HEK293 (cell line): ENCODE results near the gene NPDC1.

Source experiments
- EGR2 ChIP-seq: fragments of 450-650 bp; formaldehyde crosslinking; IDR thresholded peaks from 2 replicates; pipeline ENCODE4 v1.5.1; 2016; ENCODE audit warnings: low read depth, missing biosample characterization, missing genetic modification characterization
- HOXD13 ChIP-seq: sonication (generic); formaldehyde crosslinking; IDR thresholded peaks from 2 replicates; pipeline ENCODE4 v1.8.0; 2022; ENCODE audit warnings: missing genetic modification reagents, borderline replicate concordance
- KLF1 ChIP-seq: fragments of 450-650 bp; formaldehyde crosslinking; IDR thresholded peaks from 2 replicates; pipeline ENCODE4 v1.5.1; 2016; ENCODE audit warnings: missing biosample characterization, missing genetic modification characterization
- MEIS1 ChIP-seq: sonication (generic); formaldehyde crosslinking; IDR thresholded peaks from 2 replicates; pipeline ENCODE4 v1.8.1; 2022; ENCODE audit warnings: missing genetic modification reagents, mild to moderate bottlenecking, borderline replicate concordance
- PRDM1 ChIP-seq: fragments of 450-650 bp; formaldehyde crosslinking; IDR thresholded peaks from 2 replicates; pipeline ENCODE4; 2016; ENCODE audit warnings: missing biosample characterization, missing genetic modification characterization
- PRDM6 ChIP-seq: fragments of 450-650 bp; formaldehyde crosslinking; IDR thresholded peaks from 2 replicates; pipeline ENCODE4 v1.5.1; 2017; ENCODE audit warnings: missing biosample characterization, missing genetic modification characterization
- SCRT1 ChIP-seq: fragments of 450-650 bp; formaldehyde crosslinking; IDR thresholded peaks from 2 replicates; pipeline ENCODE4 v1.5.1; 2016; ENCODE audit warnings: missing biosample characterization, missing genetic modification characterization, borderline replicate concordance
- SCRT2 ChIP-seq: fragments of 450-650 bp; formaldehyde crosslinking; IDR thresholded peaks from 2 replicates; pipeline ENCODE4 v1.5.1; 2016; ENCODE audit warnings: missing biosample characterization, missing genetic modification characterization
- SP3 ChIP-seq: fragments of 450-650 bp; formaldehyde crosslinking; IDR thresholded peaks from 2 replicates; pipeline ENCODE4 v1.5.1; 2016; ENCODE audit warnings: missing biosample characterization, missing genetic modification characterization
- SP7 ChIP-seq: fragments of 450-650 bp; formaldehyde crosslinking; IDR thresholded peaks from 2 replicates; pipeline ENCODE4 v1.5.1; 2016; ENCODE audit warnings: missing biosample characterization, missing genetic modification characterization
- ZBTB49 ChIP-seq: fragments of 450-650 bp; formaldehyde crosslinking; IDR thresholded peaks from 2 replicates; pipeline ENCODE4 v1.5.1; 2016; ENCODE audit warnings: missing biosample characterization, missing genetic modification characterization, low read depth
- ZBTB8A ChIP-seq: fragments of 450-650 bp; formaldehyde crosslinking; IDR thresholded peaks from 2 replicates; pipeline ENCODE4 v1.5.1; 2016; ENCODE audit warnings: missing biosample characterization, missing genetic modification characterization
- ZEB2 ChIP-seq: fragments of 450-650 bp; formaldehyde crosslinking; IDR thresholded peaks from 2 replicates; pipeline ENCODE4 v1.5.1; 2016; ENCODE audit warnings: missing biosample characterization, missing genetic modification characterization
- ZFP41 ChIP-seq: fragments of 450-650 bp; formaldehyde crosslinking; IDR thresholded peaks from 2 replicates; pipeline ENCODE4 v1.5.1; 2016; ENCODE audit warnings: missing biosample characterization, missing genetic modification characterization, borderline replicate concordance
- ZNF138 ChIP-seq: fragments of 450-650 bp; formaldehyde crosslinking; IDR thresholded peaks from 2 replicates; pipeline ENCODE4 v1.5.1; 2016; ENCODE audit warnings: missing biosample characterization, missing genetic modification characterization, borderline replicate concordance
- ZNF155 ChIP-seq: fragments of 450-650 bp; formaldehyde crosslinking; IDR thresholded peaks from 2 replicates; pipeline ENCODE4 v1.5.1; 2016; ENCODE audit warnings: missing biosample characterization, missing genetic modification characterization
- ZNF157 ChIP-seq: fragments of 450-650 bp; formaldehyde crosslinking; IDR thresholded peaks from 2 replicates; pipeline ENCODE4 v1.5.1; 2016; ENCODE audit warnings: missing biosample characterization, missing genetic modification characterization
- ZNF16 ChIP-seq: fragments of 450-650 bp; formaldehyde crosslinking; IDR thresholded peaks from 2 replicates; pipeline ENCODE4 v1.5.1; 2016; ENCODE audit warnings: low read depth, missing biosample characterization, missing genetic modification characterization
- ZNF302 ChIP-seq: fragments of 450-650 bp; formaldehyde crosslinking; IDR thresholded peaks from 2 replicates; pipeline ENCODE4 v1.5.1; 2016; ENCODE audit warnings: missing biosample characterization, missing genetic modification characterization, low read depth
- ZNF324 ChIP-seq: fragments of 450-650 bp; formaldehyde crosslinking; IDR thresholded peaks from 2 replicates; pipeline ENCODE4 v1.5.1; 2016; ENCODE audit warnings: missing biosample characterization, missing genetic modification characterization
- ZNF529 ChIP-seq: fragments of 450-650 bp; formaldehyde crosslinking; IDR thresholded peaks from 2 replicates; pipeline ENCODE4 v1.5.1; 2017; ENCODE audit warnings: missing genetic modification characterization, missing biosample characterization; ENCODE audit not compliant: insufficient replicate concordance
- ZNF561 ChIP-seq: fragments of 450-650 bp; IDR thresholded peaks from 2 replicates; pipeline ENCODE4 v1.5.1; 2018; ENCODE audit warnings: missing biosample characterization, missing genetic modification characterization, borderline replicate concordance
- ZNF654 ChIP-seq: fragments of 450-650 bp; formaldehyde crosslinking; IDR thresholded peaks from 2 replicates; pipeline ENCODE4 v1.5.1; 2016; ENCODE audit warnings: low read depth, missing biosample characterization, missing genetic modification characterization
- ZNF670 ChIP-seq: fragments of 450-650 bp; formaldehyde crosslinking; IDR thresholded peaks from 2 replicates; pipeline ENCODE4 v1.5.1; 2016; ENCODE audit warnings: missing biosample characterization, missing genetic modification characterization, low read depth
- ZSCAN16 ChIP-seq: fragments of 450-650 bp; formaldehyde crosslinking; IDR thresholded peaks from 2 replicates; pipeline ENCODE4 v1.5.1; 2016; ENCODE audit warnings: missing biosample characterization, missing genetic modification characterization
- ZSCAN30 ChIP-seq: fragments of 450-650 bp; IDR thresholded peaks from 2 replicates; pipeline ENCODE4 v1.5.1; 2018; ENCODE audit warnings: missing biosample characterization, mild to moderate bottlenecking, missing genetic modification characterization, moderate library complexity
- TF ChIP-seq, protein P1 (sequence below): fragments of 450-650 bp; formaldehyde crosslinking; IDR thresholded peaks from 2 replicates; pipeline ENCODE4 v1.5.1; 2016; ENCODE audit warnings: missing biosample characterization, missing genetic modification characterization
- TF ChIP-seq, protein P2 (sequence below): fragments of 450-650 bp; IDR thresholded peaks from 2 replicates; pipeline ENCODE4 v1.5.1; 2018; ENCODE audit warnings: missing biosample characterization, mild to moderate bottlenecking, missing genetic modification characterization
- TF ChIP-seq, protein P3 (sequence below): fragments of 450-650 bp; formaldehyde crosslinking; IDR thresholded peaks from 2 replicates; pipeline ENCODE4 v1.5.1; 2016; ENCODE audit warnings: missing biosample characterization, missing genetic modification characterization
- TF ChIP-seq, protein P4 (sequence below): fragments of 450-650 bp; formaldehyde crosslinking; IDR thresholded peaks from 2 replicates; pipeline ENCODE4 v1.5.1; 2016; ENCODE audit warnings: missing biosample characterization, missing genetic modification characterization

The NPDC1 gene

GRCh38 chr9:137046088-137046787 lies at the start of gene NPDC1 (continued):
- TF ChIP-seq ZNF155 (no peak), ZNF529 (tag by site-specific recombination) (no peak), SP7 (tag by site-specific recombination) (peak; percentile 74), ZBTB8A (peak; percentile 70), EGR2 (peak; percentile 91), PRDM6 (tag by site-specific recombination) (no peak), ZNF138 (no peak), SCRT2 (tag by site-specific recombination) (peak; percentile 17; the same call in 1 of the 2 replicates), ZNF302 (tag by site-specific recombination) (no peak), SCRT1 (tag by site-specific recombination) (no peak), PRDM1 (no peak), ZNF324 (no peak), ZNF16 (no peak), ZNF157 (no peak), MEIS1 (no peak), HOXD13 (no peak), ZNF561 (tag by site-specific recombination) (0 out of 2 replicates have a peak, but pooled peaks have one; percentile 26), ZEB2 (tag by site-specific recombination) (peak; percentile 97), SP3 (tag by site-specific recombination) (peak; percentile 74), ZSCAN30 (tag by site-specific recombination) (no peak; the same call in 1 of the 2 replicates), ZFP41 (tag by site-specific recombination) (no peak), ZNF670 (tag by site-specific recombination) (no peak), KLF1 (tag by site-specific recombination) (peak; percentile 67), ZBTB49 (no peak), ZSCAN16 (tag by site-specific recombination) (no peak), ZNF654 (tag by site-specific recombination) (peak; percentile 56)
- TF ChIP-seq, protein P1, sequence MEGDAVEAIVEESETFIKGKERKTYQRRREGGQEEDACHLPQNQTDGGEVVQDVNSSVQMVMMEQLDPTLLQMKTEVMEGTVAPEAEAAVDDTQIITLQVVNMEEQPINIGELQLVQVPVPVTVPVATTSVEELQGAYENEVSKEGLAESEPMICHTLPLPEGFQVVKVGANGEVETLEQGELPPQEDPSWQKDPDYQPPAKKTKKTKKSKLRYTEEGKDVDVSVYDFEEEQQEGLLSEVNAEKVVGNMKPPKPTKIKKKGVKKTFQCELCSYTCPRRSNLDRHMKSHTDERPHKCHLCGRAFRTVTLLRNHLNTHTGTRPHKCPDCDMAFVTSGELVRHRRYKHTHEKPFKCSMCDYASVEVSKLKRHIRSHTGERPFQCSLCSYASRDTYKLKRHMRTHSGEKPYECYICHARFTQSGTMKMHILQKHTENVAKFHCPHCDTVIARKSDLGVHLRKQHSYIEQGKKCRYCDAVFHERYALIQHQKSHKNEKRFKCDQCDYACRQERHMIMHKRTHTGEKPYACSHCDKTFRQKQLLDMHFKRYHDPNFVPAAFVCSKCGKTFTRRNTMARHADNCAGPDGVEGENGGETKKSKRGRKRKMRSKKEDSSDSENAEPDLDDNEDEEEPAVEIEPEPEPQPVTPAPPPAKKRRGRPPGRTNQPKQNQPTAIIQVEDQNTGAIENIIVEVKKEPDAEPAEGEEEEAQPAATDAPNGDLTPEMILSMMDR: peak; percentile 87
- TF ChIP-seq, protein P2, sequence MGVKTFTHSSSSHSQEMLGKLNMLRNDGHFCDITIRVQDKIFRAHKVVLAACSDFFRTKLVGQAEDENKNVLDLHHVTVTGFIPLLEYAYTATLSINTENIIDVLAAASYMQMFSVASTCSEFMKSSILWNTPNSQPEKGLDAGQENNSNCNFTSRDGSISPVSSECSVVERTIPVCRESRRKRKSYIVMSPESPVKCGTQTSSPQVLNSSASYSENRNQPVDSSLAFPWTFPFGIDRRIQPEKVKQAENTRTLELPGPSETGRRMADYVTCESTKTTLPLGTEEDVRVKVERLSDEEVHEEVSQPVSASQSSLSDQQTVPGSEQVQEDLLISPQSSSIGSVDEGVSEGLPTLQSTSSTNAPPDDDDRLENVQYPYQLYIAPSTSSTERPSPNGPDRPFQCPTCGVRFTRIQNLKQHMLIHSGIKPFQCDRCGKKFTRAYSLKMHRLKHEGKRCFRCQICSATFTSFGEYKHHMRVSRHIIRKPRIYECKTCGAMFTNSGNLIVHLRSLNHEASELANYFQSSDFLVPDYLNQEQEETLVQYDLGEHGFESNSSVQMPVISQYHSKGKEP (tag by site-specific recombination): no peak
- TF ChIP-seq, protein P3, sequence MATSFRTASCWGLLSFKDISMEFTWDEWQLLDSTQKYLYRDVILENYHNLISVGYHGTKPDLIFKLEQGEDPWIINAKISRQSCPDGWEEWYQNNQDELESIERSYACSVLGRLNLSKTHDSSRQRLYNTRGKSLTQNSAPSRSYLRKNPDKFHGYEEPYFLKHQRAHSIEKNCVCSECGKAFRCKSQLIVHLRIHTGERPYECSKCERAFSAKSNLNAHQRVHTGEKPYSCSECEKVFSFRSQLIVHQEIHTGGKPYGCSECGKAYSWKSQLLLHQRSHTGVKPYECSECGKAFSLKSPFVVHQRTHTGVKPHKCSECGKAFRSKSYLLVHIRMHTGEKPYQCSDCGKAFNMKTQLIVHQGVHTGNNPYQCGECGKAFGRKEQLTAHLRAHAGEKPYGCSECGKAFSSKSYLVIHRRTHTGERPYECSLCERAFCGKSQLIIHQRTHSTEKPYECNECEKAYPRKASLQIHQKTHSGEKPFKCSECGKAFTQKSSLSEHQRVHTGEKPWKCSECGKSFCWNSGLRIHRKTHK (tag by site-specific recombination): no peak
- TF ChIP-seq, protein P4, sequence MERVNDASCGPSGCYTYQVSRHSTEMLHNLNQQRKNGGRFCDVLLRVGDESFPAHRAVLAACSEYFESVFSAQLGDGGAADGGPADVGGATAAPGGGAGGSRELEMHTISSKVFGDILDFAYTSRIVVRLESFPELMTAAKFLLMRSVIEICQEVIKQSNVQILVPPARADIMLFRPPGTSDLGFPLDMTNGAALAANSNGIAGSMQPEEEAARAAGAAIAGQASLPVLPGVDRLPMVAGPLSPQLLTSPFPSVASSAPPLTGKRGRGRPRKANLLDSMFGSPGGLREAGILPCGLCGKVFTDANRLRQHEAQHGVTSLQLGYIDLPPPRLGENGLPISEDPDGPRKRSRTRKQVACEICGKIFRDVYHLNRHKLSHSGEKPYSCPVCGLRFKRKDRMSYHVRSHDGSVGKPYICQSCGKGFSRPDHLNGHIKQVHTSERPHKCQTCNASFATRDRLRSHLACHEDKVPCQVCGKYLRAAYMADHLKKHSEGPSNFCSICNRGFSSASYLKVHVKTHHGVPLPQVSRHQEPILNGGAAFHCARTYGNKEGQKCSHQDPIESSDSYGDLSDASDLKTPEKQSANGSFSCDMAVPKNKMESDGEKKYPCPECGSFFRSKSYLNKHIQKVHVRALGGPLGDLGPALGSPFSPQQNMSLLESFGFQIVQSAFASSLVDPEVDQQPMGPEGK (tag by site-specific recombination): peak; percentile 97
